Measurements from ENCODE around the gene HHIPL1.
"Not testable (repeated sequence)": the region's sequence is repeated elsewhere in the genome, so short reads cannot be mapped to it uniquely, and the experiment has no call there.

HHIPL1 gene

DNA sequence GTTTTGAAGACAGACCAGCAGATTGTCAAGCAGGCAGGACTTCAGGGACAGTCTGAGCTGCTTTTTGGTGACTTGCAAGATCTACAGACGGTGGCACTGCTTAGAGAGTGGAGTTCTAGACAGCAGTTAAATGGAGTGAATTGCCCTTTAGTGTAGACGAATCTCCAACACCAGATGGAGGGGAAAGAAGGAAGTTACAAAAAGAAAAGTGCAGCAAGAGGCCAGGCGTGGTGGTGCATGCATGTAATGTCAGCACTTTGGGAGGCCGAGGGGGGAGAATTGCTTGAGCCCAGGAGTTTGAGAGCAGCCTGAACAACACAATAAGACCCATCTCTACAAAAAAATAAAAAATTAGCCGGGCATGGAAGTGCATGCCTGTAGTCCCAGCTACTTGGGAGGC lies 8.4 kb upstream of the HHIPL1 start:
- no peak for ATAC-seq

DNA sequence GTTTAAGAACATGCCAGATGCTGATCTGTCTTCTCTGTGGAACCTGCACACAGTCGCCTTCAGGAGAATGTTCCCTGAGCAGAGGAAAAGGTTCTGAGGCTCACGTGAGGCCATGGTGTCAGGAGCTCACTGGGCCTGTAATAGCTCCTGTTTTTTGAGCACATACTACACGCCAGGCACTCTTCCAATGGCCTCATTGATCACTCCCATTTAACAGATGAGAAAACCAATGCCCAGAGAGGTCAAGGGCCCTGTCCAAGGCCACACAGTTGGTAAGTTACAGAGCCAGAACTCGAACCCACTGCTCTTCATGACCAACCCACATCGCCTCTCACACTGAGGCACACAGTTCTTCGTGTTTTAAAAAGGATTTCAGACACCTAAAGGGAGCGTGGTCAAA lies 7.3 kb upstream of the HHIPL1 start:
- ATAC-seq, result no peak

- not testable (repeated sequence) for ATAC-seq
Measured at GRCh38 chr14:99642771-99643170, 2.2 kb upstream of the HHIPL1 start.

DNA sequence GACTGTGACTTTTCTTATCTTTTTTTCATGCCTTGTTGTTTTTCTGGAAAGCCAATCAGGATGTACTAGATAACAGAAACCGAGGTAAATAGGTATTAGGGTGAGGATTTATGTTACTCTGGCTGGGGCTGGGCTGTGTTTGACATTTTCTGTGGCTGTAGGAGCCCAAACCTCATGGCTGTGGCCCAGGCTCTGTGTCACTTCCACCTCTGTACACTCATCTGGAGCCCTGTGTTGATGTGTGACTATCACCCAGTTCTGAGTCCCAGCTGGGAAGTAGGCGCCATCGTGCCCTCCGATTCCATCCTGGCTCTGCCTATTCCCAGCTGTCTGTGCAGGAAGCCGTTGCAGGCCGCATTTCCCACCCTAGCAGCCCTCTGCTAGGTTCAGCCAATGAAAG lies 1.6 kb upstream of the HHIPL1 start:
- no peak for ATAC-seq

- ATAC-seq, result no peak
Measured at GRCh38 chr14:99644035-99644587, 818 bp upstream of the HHIPL1 start.

- no peak for ATAC-seq
Measured at GRCh38 chr14:99645545-99646505, 896 bp downstream of the HHIPL1 start.

DNA sequence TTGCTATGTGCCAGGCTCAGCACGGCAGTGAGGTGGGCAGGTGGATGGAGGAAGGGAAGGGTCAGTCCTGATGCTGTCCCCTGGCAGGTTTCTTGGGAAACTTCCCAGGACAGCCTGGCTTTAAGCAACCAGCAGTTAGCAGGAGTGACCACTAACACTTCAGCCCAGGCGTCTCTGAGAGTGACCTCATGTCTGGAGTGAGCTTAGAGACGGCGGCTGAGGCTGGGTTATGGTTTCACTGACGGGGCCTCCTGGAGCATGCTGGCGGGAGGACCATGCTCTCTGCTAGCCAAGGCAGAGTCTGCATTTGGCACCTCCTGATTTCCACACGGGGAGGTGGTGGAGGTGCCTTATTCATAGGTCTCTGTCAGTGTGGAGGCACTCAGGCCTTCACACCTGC lies 2.5 kb downstream of the HHIPL1 start:
- no peak for ATAC-seq

DNA sequence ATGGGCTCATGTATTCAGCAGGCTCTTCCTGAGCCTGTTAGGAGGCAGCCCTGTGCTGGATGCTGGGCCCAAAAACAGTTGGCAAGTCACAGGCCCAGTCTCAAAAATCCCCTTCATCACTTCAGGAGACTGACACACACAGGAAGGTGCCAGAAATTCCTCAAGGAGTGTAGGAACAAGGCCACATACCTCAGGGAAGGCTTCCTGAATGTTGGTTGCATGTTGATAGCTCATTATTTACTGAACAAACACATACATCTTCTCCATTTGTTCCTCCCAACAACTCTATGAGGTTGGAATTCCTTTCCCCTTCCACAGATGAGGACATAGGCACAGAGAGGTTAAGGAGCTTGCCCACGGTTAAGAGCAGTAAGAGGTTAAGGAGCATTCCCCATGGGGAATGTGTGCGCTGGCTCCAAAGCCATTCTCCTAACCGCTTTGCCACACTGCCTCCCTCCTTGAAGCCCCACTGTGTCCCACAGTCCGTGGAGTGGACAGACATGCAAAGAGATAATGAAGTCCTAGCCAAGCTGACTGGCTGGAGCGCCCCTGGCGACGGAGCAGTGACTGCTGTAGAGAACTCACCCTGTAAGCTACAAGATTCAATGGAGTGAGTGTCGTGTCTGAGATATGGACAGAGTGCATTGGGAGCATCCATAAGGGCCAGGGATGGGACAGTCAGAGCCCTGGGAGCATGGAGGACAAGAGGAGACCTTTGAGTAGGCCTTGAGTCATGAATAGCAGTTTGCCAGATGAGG lies 3.3 kb downstream of the HHIPL1 start:
- no peak for ATAC-seq

- ATAC-seq, result no peak
Measured at GRCh38 chr14:99649219-99649618, 4.3 kb downstream of the HHIPL1 start.

GRCh38 chr14:99649643-99650042 lies 4.7 kb downstream of the HHIPL1 start:
- ATAC-seq, result no peak

DNA sequence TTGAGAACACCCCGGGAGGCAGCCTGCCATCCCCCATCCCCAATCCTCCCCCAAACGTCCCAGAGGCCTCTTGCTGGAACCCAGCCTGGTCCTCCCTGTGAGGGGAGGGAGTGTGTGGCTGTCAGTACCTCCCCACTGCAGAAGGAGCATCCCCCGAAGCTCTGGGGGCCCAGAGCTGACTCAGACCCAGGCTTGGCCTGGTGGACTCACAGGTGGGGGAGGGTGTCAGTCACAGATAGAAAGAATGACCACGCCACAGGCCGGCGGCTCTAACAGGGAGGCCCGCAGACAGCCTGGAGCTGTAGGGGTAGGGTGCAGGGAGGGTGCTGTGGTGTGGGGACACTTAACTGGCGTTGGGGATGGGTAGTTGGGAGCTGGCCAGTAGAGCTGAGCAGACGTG lies 5.3 kb downstream of the HHIPL1 start:
- ATAC-seq, result no peak

DNA sequence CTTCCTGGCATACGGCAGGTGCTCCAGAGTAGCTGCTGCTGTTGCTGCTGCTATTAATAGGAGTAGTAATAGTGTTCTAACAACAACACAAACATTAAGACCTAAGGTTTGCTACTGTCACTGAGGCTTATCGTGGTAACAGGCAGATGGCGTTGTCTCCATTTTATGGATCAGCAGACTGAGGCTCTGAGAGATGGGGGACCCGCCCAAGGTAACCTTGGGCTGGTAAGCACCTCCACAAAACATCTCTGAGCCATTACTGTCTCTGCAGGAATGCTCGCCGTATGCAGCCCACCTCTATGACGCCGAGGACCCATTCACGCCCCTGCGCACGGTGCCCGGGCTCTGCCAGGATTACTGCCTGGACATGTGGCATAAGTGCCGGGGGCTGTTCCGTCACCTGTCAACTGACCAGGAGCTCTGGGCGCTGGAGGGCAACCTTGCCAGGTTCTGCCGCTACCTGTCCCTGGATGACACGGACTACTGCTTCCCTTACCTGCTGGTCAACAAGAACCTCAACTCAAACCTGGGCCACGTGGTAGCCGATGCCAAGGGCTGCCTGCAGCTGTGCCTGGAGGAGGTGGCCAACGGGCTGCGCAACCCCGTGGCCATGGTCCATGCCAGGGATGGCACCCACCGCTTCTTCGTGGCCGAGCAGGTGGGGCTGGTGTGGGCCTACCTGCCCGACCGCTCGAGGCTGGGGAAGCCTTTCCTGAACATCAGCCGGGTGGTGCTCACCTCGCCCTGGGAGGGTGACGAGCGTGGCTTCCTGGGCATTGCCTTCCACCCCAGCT lies 7.2 kb downstream of the HHIPL1 start:
- no peak for ATAC-seq

GRCh38 chr14:99654235-99654985 lies 9.5 kb downstream of the HHIPL1 start:
- no peak for ATAC-seq

- no peak for ATAC-seq
Measured at GRCh38 chr14:99655521-99655920, 10.6 kb downstream of the HHIPL1 start.

- ATAC-seq, result no peak
Measured at GRCh38 chr14:99656171-99656570, 11.2 kb downstream of the HHIPL1 start.

DNA sequence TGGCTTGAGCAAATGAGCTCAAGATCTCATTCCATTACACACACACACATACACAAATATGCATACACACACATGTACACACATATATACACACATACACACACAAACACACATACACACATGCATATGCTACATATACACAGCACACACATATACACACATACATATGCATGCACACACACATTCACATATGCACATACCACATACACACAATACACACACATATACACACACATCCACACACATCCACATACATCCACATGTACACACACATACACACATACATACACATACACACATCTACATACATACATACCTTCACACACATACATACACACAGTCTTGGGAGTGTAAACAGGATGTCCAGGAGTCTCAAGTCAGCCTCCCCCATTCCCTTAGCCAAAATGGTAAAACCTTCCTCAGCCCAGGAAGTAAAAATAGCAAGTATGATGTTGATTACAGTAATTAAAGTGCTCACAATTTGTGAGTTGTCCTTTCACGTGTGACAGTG lies 12.8 kb downstream of the HHIPL1 start:
- ATAC-seq, result no peak

DNA sequence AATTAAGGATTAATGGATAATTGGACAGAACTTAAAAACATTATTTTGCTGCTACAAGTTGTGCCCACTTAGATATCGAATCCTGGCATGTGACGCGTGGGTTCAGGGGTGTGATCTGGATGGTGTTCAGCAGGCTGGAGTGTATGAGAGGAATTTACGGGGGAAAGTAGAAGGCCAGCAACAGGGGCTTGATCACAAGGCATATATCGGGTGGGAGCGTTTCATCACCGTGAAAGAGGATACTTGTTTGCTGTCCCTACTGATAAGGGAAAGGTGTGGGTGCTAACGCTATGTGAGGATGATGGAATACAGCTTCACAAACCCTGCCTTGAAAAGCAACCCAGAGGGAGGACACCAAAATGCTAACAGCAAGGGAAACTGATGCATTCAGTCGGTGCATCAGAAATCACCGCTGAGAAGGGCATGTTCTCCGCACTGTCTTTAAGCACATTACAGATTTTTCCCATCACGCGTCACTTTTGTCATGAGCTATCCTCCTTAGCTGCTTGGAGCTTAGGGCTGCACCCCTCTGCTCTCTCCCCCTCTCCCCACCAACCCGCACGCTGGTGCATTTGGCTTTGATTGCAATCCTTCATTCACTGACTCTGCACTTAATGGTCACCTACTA lies 13.4 kb downstream of the HHIPL1 start:
- ATAC-seq, result no peak

GRCh38 chr14:99659333-99659741 lies 14.4 kb downstream of the HHIPL1 start:
- no peak for ATAC-seq

DNA sequence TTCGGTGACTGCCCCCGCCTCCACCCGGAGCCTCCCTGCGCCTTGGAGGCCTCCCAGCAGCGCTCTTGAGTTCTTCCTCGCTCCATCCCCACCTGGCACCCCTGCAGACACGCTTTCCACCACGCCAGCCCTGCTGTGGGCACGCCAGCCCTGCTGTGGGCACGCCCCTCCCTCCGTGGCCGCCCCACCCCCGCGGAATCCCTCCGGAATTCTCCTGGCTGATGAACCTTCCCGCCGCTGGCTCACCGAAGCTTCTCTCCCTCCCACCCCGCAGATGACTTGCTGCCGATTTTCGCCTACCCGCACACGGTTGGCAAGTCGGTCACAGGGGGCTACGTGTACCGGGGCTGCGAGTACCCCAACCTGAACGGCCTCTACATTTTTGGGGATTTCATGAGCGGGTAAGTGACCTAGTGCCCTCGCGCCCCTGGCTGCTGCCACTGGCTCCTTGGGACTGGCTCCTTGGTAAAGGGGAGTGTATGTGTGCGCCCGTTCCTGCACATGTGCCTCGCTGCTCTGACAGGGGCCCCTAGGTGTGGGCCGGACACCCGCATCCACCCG lies 15.2 kb downstream of the HHIPL1 start:
- ATAC-seq, result no peak

DNA sequence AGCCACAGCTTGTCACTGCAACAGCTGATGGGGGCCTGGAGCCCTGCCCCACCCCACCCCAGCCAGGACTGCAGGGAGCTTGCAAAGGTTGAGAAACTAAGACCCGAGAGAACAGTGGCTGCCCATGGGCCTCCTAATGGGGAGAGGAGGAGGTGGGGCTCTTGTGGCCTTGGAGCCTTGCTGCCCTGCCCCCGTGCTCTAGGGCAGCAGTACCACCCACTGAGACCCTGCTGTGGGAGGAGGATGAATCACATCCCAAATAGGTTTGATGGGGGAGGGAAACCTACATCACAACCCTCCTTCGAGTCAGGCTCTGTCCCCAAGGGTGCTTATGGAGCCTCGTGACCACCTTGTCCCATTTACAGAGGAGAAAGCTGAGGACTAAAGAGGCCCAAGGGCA lies 15.9 kb downstream of the HHIPL1 start:
- no peak for ATAC-seq

DNA sequence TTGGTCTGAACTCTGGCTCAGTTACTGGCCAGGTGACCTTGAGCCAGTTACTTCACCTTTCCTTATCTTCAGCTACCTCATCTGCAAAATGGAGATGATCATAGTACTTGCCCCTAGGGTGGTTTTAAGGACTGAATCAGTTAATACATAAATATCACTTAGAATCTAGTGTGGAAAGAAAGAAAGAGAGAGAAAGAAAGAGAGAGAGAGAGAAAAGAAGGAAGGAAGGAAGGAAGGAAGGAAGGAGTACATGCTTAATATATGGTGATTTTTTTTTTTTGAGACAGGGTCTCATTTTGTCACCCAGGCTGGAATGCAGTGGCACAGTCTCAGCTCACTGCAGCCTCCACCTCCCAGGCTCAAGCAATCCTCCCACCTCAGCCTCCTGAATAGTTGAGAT lies 16.3 kb downstream of the HHIPL1 start:
- not testable (repeated sequence) for ATAC-seq
